ENCODE measurements around the gene STAC. TPM values are rescaled to one million over a fixed set of nuclear protein-coding genes. Genes with fewer than 3 reads are reported as not detected.
A peak's percentile ranks its signal among the peaks of the same experiment; 100 is the strongest.

STAC gene, protein sequence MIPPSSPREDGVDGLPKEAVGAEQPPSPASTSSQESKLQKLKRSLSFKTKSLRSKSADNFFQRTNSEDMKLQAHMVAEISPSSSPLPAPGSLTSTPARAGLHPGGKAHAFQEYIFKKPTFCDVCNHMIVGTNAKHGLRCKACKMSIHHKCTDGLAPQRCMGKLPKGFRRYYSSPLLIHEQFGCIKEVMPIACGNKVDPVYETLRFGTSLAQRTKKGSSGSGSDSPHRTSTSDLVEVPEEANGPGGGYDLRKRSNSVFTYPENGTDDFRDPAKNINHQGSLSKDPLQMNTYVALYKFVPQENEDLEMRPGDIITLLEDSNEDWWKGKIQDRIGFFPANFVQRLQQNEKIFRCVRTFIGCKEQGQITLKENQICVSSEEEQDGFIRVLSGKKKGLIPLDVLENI
- not detected for total RNA-seq

DNA sequence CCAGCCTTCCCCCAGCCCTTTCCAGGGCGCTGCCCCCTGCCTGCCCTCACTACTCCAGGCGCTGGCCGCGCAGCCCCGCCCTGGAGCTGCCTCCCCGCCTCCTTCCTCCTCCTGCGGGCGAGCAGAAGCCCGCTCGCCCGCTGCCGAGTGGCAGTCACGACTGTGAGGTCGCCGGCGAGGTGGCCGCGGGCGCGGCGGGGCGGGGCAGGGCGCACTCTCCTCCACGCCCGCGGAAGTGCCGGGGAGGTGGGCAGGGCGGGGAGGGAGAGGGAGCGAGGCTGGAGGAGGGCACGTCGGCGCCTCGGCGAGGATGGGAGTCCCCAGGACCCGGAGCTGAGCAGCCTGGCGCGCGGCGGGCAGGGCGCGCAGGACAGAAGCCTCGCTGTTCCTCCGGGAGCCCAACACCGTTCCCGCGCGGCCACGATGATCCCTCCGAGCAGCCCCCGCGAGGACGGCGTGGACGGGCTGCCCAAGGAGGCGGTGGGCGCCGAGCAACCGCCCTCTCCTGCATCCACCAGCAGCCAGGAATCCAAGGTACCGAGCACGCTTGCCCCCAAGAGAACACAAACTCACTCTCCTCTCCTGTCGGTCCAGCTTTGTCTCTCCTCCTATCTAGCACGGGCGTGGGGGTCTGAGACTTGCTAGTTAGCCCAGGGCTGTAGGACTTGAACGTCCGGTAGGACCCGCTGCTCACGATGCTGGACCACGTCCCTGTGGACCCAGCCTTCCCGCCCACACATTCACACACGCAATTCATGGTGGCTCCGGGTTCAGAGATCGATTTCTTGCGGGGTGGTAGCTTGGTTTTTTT is at the start of gene STAC:
STAC (plus strand) TSS at position 284 of the 811 bp plus-strand sequence; CDS start at position 424, 140 bp downstream.
- peaks cover 37% of the 10 kb centered on the region for H3K27me3 Mint-ChIP-seq (ENCODE audit: low read depth)
- no peaks in the 10 kb centered on the region for H3K36me3 Mint-ChIP-seq (ENCODE audit: low read depth)
- CTCF ChIA-PET, result interaction anchor here (1.2 kb wide), 1 partner anchor 488 kb away, joined by 4 read pairs; no protein-coding TSS in a partner anchor
- peak within 1 kb of the TSS; percentile 41 for H3K4me3 Mint-ChIP-seq
- no peaks in the 10 kb centered on the region for H3K9me3 Mint-ChIP-seq (ENCODE audit: insufficient read depth)
- peaks cover 13% of the 10 kb centered on the region for H3K4me1 Mint-ChIP-seq (ENCODE audit: low read depth)
- DNase-seq (peak; percentile 38), ATAC-seq (peak; percentile 87)
- no peak within 1 kb of the TSS for H3K27ac Mint-ChIP-seq
- POLR2A ChIA-PET, result no interaction called here

DNA sequence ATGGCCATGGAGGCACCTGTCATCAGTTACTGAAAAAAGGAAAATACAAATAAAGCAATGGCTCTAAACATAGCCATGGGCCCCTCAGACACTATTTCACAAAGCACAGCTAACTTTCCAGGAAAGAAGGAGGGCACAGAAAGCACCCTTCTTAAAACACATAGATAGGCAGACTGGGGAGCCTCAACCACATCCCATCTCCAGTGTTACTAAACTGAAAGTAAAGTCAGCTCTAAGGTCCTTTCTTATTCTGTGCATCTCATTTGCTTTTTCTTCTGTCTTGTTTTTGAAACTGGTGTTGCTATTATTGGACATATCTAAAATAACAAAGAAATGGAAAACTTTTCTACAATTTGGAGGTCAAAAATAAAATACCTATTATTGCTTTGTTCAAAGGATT is 48.2 kb upstream of the STAC start:
- Mint-ChIP-seq H3K27ac (no peak overlapping the region), H3K9me3 (ENCODE audit: insufficient read depth) (no peaks in the 10 kb centered on the region), H3K4me1 (ENCODE audit: low read depth) (peaks cover 3% of the 10 kb centered on the region), H3K27me3 (ENCODE audit: low read depth) (no peaks in the 10 kb centered on the region), H3K4me3 (no peak overlapping the region), H3K36me3 (ENCODE audit: low read depth) (no peaks in the 10 kb centered on the region)
- DNase-seq, result no peak
- POLR2A ChIA-PET, result no interaction called here
- CTCF ChIA-PET, result no interaction called here
- no peak for ATAC-seq

DNA sequence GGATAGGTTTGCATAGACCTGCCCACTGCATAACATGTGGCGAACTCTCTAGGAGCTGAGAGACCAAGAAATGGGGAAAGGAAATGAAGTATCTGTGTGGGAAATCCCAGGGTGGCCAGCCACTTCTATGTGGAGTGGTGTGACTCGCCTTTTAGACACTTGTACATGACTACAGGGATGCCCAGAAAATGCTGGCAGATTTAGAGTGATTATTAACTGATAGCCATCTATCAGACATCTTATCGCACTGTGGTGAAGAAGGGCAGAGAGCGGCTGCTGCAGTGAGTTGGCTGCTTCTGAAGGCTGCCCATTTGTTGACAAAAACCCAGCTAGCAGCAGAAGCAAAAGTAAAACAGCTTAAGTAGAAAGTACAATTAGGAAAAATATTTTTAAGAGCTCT is 18.1 kb upstream of the STAC start:
- no peaks in the 10 kb centered on the region for H3K9me3 Mint-ChIP-seq (ENCODE audit: insufficient read depth)

DNA sequence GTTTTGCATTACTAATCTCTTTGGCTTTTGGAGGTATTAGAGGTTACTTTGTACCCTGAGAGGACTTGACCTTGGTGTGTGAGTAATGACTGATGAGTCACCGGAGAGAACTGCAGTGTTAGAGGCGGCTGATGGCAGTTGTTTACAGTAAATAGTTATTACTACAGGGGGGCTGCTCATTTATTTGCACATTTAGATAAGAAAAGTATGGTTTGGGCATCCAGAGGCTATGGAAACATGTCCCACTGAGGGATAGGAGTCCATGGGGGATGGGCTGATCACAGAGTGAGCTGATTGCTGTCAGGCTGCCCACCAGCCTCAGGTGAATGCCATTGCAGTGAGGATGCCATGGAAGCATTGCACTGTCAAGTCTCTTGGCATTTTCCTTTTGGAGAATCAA is 17.3 kb upstream of the STAC start:
- ATAC-seq (no peak), DNase-seq (no peak)
- CTCF ChIA-PET, result no interaction called here
- Mint-ChIP-seq H3K27me3 (ENCODE audit: low read depth) (no peaks in the 10 kb centered on the region), H3K4me3 (no peak overlapping the region), H3K4me1 (ENCODE audit: low read depth) (no peaks in the 10 kb centered on the region), H3K9me3 (ENCODE audit: insufficient read depth) (no peaks in the 10 kb centered on the region), H3K27ac (no peak overlapping the region), H3K36me3 (ENCODE audit: low read depth) (no peaks in the 10 kb centered on the region)
- POLR2A ChIA-PET, result no interaction called here

More for the DNA sequence above, 18.1 kb upstream of the STAC start:
- Mint-ChIP-seq H3K27ac (no peak overlapping the region), H3K4me1 (ENCODE audit: low read depth) (no peaks in the 10 kb centered on the region), H3K27me3 (ENCODE audit: low read depth) (no peaks in the 10 kb centered on the region), H3K4me3 (no peak overlapping the region), H3K36me3 (ENCODE audit: low read depth) (no peaks in the 10 kb centered on the region)
- POLR2A ChIA-PET, result no interaction called here
- CTCF ChIA-PET, result no interaction called here
- DNase-seq, result no peak
- ATAC-seq, result no peak

DNA sequence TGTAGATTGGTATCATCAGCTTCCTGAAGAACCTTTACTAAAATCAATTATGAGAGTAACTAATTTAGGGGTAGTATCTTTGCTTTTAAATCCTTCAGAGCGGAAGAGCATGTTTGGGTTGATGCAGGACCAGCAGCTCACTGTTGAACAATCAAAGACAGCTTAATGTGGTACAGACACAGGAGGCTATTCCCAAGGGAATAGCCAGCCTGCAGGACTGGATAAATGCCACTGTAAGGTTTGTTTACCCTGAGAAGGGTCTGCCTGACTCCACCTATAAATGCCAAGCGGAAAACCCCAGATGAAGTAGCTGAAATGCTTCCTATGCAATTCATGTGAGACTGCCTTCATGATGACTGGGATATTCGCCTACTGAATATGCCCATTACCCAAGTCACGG is 16.0 kb upstream of the STAC start:
- DNase-seq (no peak), ATAC-seq (no peak)
- CTCF ChIA-PET, result no interaction called here
- no peaks in the 10 kb centered on the region for H3K36me3 Mint-ChIP-seq (ENCODE audit: low read depth)
- H3K27me3 Mint-ChIP-seq (ENCODE audit: low read depth), result no peaks in the 10 kb centered on the region
- POLR2A ChIA-PET, result no interaction called here
- H3K27ac Mint-ChIP-seq, result no peak overlapping the region
- no peaks in the 10 kb centered on the region for H3K4me1 Mint-ChIP-seq (ENCODE audit: low read depth)
- no peak overlapping the region for H3K4me3 Mint-ChIP-seq
- H3K9me3 Mint-ChIP-seq (ENCODE audit: insufficient read depth), result no peaks in the 10 kb centered on the region

DNA sequence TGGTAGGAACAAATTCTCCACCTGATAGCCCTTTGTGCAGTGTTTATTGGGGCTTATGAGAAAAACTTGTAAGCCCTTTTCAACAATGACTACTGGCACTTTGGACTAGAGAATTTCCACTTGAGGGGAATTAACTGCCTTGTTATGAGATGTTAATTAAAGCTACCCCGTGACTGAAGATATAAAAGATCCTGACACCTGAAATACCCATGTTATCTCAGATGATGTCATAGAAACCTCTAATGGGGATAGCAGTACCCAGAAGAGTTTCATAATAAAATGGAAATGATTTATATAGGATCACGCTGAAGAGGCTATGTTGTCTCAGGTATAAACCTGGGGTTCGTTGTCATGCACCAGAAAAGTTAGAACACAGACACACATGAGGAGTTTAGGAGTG is 14.5 kb upstream of the STAC start:
- no peak overlapping the region for H3K27ac Mint-ChIP-seq
- no peaks in the 10 kb centered on the region for H3K36me3 Mint-ChIP-seq (ENCODE audit: low read depth)
- no peaks in the 10 kb centered on the region for H3K9me3 Mint-ChIP-seq (ENCODE audit: insufficient read depth)
- no peak for ATAC-seq
- ChIA-PET CTCF (no interaction called here), POLR2A (no interaction called here)
- no peak overlapping the region for H3K4me3 Mint-ChIP-seq
- DNase-seq, result no peak
- H3K27me3 Mint-ChIP-seq (ENCODE audit: low read depth), result no peaks in the 10 kb centered on the region
- no peaks in the 10 kb centered on the region for H3K4me1 Mint-ChIP-seq (ENCODE audit: low read depth)

DNA sequence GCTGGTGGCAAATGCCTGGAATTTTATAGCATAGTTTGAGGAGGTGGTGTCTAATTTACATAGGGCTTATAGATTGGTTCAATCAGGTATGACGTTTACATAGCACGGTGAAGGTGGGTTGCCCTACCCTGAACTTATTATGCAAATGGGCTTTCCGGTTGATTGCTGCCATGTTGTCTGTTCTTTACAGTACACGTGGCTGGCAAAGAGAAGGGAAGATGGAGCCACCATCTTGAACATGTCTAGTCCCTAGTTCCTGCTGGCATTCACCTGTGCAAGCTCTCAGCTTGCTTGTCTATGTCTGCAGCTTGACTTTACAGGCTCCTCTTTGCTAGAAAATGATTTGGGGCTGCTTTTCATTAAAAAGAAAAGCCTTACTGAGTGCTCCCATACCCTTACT is 14.0 kb upstream of the STAC start:
- DNase-seq (no peak), ATAC-seq (no peak)
- no peak overlapping the region for H3K27ac Mint-ChIP-seq
- H3K36me3 Mint-ChIP-seq (ENCODE audit: low read depth), result no peaks in the 10 kb centered on the region
- ChIA-PET POLR2A (no interaction called here), CTCF (no interaction called here)
- H3K4me3 Mint-ChIP-seq, result no peak overlapping the region
- H3K9me3 Mint-ChIP-seq (ENCODE audit: insufficient read depth), result no peaks in the 10 kb centered on the region
- no peaks in the 10 kb centered on the region for H3K4me1 Mint-ChIP-seq (ENCODE audit: low read depth)
- H3K27me3 Mint-ChIP-seq (ENCODE audit: low read depth), result no peaks in the 10 kb centered on the region

DNA sequence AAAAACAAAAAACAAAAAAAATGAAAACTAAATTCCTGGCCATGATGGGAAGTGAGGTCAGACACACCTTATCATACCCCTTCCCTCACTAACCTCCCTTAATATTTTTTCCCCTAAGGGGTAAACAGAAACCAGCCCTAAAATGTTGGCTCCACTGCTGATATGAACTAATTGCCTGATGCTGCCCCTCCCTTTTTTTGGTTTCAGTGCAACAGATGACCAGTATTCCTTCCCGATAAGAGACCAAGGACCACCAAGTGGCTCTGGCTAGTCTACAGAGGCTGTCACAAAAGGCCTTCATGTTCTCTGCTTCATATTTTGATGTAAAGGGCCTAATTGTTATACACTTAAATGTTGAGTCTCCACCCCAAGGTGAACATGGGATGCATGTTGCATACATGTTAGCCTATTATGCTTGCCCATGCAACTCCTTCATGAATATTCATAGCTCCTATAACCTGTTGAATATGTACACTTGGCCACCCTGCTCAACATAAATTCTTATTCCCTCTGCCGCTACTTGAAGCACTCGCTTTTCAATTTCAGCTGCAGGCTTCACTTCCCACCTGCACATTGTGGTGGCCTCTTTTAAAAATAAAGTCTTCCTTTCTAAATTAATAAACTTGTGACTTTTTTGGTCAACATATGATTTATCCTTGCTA is 12.3 kb upstream of the STAC start:
- no peaks in the 10 kb centered on the region for H3K27me3 Mint-ChIP-seq (ENCODE audit: low read depth)
- DNase-seq (no peak), ATAC-seq (no peak)
- ChIA-PET POLR2A (no interaction called here), CTCF (no interaction called here)
- no peaks in the 10 kb centered on the region for H3K36me3 Mint-ChIP-seq (ENCODE audit: low read depth)
- no peak overlapping the region for H3K27ac Mint-ChIP-seq
- H3K4me3 Mint-ChIP-seq, result no peak overlapping the region
- no peaks in the 10 kb centered on the region for H3K9me3 Mint-ChIP-seq (ENCODE audit: insufficient read depth)
- H3K4me1 Mint-ChIP-seq (ENCODE audit: low read depth), result no peaks in the 10 kb centered on the region

DNA sequence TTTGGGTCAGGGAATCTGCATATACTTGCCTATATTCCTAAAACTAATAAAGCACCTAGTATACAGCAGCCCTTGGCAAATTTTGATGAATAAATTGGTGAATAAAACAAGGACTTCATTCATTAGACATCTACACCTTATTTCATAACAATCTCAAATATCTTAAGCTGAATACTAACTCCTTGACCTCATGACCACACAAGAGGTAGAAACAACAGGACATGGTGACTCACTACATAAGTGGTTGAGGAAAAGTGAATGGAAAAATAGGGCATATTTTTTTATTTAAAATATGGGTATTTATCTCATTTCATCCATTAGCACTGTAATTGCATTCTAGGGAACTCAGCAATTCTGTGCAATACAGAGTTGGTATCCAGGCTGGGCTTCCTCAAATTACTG is 7.8 kb upstream of the STAC start:
- Mint-ChIP-seq H3K27ac (no peak overlapping the region), H3K36me3 (ENCODE audit: low read depth) (no peaks in the 10 kb centered on the region), H3K9me3 (ENCODE audit: insufficient read depth) (no peaks in the 10 kb centered on the region), H3K4me1 (ENCODE audit: low read depth) (no peaks in the 10 kb centered on the region), H3K4me3 (no peak overlapping the region), H3K27me3 (ENCODE audit: low read depth) (peaks cover 2% of the 10 kb centered on the region)
- ChIA-PET POLR2A (interaction anchor here (0.6 kb wide), 1 partner anchor 259 kb away, joined by 3 read pairs; no protein-coding TSS in a partner anchor), CTCF (no interaction called here)
- ATAC-seq (no peak), DNase-seq (no peak)

DNA sequence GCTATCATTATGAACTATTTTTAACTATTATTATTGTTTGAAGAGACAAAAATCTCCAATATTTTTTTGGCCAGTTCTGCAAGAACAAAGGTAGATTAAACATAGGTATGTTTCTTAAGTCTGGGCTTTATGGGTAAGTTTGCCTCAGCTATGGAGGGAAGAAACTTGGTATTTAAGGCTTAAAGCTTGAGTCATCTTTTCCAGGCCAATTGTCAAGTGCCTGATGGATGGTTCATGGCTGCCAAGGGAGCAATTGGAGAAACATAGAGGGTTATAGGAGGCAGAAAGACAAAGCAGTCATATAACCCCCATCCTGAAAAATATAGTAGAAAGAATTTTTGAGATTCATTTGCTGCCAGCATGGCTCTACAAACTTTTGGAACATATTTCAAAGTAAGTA is 7.2 kb upstream of the STAC start:
- DNase-seq (no peak), ATAC-seq (no peak)
- CTCF ChIA-PET, result no interaction called here
- no peaks in the 10 kb centered on the region for H3K36me3 Mint-ChIP-seq (ENCODE audit: low read depth)
- peaks cover 5% of the 10 kb centered on the region for H3K27me3 Mint-ChIP-seq (ENCODE audit: low read depth)
- POLR2A ChIA-PET, result no interaction called here
- no peak overlapping the region for H3K4me3 Mint-ChIP-seq
- H3K9me3 Mint-ChIP-seq (ENCODE audit: insufficient read depth), result no peaks in the 10 kb centered on the region
- H3K27ac Mint-ChIP-seq, result no peak overlapping the region
- H3K4me1 Mint-ChIP-seq (ENCODE audit: low read depth), result no peaks in the 10 kb centered on the region

DNA sequence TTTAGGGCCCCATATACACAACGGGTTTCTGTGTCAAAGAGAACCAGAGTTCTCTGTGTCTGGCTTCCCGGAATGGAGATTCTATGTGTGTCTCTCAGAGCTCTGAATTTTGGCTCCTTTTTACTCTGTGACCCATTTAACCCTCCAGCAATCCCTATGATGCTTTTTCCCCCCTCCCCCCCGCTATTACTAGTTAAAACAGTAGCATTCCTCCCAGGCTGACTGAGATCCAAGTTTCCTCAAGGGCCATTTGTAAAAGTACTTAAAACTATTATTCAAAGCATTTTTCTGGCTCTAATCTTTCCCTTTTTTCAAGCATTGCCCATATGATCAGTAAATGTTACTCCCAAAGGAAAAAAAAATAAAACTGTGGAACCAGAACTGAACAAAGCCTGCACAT is 6.6 kb upstream of the STAC start:
- ChIA-PET CTCF (no interaction called here), POLR2A (no interaction called here)
- Mint-ChIP-seq H3K36me3 (ENCODE audit: low read depth) (no peaks in the 10 kb centered on the region), H3K4me3 (no peak overlapping the region), H3K27me3 (ENCODE audit: low read depth) (peaks cover 8% of the 10 kb centered on the region), H3K9me3 (ENCODE audit: insufficient read depth) (no peaks in the 10 kb centered on the region), H3K4me1 (ENCODE audit: low read depth) (no peaks in the 10 kb centered on the region), H3K27ac (no peak overlapping the region)
- no peak for ATAC-seq
- DNase-seq, result no peak

DNA sequence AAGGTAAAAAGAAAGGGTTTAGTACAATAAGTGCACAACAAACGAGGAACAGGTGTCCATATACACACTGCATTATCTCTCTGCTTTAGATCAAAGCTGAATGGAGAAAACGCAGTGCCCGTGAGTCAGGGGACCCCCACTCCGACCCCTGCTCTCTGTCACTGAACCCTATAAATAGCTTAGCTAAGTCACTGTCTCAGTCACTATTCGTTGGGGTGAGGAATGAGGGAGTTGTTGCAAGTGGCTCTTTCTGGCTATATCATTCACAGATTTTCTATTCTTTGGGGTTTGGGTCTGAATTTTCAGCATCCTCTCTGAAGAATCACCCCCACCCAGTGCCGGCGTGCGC is 458 bp upstream of the STAC start:
- Mint-ChIP-seq H3K27me3 (ENCODE audit: low read depth) (peaks cover 37% of the 10 kb centered on the region), H3K36me3 (ENCODE audit: low read depth) (no peaks in the 10 kb centered on the region), H3K27ac (no peak overlapping the region), H3K9me3 (ENCODE audit: insufficient read depth) (no peaks in the 10 kb centered on the region), H3K4me3 (peak overlapping the region; percentile 30), H3K4me1 (ENCODE audit: low read depth) (peaks cover 13% of the 10 kb centered on the region)
- no peak for ATAC-seq
- ChIA-PET POLR2A (no interaction called here), CTCF (interaction anchor here (1.2 kb wide), 1 partner anchor 489 kb away, joined by 4 read pairs; no protein-coding TSS in a partner anchor)
- no peak for DNase-seq
